NCI-H2227 treated with DMSO at 0.1 percent for 48 hours (cell line): ENCODE data around the gene C2orf81.
"Not testable (repeated sequence)": the region's sequence is repeated elsewhere in the genome, so short reads cannot be mapped to it uniquely, and the experiment has no call there.

Experiments used
- DNase-seq: peaks from one replicate; lab custom pipeline; 2025; lab: John Stamatoyannopoulos, UW

The C2orf81 gene

DNA sequence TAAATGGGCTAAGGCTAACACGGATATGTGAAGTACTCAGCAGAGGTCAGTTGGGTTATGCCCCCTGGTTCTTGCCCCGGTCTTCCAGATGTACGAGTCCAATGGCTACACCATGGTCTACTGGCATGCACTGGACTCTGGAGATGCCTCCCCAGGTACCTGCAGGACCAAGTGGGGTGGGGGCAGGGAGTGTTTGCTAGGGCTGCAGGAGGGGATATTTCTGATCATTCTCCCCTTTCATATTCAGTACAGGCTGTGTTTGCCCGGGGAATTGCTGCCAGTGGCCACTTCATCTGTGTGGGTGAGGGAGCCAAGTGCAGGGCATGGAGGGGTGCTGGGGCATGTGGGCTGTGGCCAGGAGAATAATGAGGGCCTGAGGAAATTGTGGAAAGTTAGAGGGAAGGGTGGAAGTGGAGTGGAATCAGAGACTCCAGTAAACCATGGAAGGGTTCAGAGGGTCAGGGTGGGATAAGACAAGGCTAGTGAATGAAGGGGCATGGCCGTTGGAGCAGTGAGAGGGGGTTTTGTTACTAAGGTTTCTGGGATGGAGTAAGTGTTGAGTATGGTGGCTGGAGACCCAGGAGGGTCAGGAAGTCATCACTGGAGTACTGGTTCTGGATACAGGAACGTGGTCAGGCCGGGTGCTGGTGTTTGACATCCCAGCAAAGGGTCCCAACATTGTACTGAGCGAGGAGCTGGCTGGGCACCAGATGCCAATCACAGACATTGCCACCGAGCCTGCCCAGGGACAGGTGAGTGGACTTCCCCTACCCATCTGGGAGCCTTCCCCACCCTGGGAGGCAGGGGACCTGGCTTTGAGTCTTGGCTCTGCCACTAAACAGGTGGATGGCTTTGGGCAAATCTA is 2.0 kb upstream of the C2orf81 start:
- DNase-seq = no peak

DNA sequence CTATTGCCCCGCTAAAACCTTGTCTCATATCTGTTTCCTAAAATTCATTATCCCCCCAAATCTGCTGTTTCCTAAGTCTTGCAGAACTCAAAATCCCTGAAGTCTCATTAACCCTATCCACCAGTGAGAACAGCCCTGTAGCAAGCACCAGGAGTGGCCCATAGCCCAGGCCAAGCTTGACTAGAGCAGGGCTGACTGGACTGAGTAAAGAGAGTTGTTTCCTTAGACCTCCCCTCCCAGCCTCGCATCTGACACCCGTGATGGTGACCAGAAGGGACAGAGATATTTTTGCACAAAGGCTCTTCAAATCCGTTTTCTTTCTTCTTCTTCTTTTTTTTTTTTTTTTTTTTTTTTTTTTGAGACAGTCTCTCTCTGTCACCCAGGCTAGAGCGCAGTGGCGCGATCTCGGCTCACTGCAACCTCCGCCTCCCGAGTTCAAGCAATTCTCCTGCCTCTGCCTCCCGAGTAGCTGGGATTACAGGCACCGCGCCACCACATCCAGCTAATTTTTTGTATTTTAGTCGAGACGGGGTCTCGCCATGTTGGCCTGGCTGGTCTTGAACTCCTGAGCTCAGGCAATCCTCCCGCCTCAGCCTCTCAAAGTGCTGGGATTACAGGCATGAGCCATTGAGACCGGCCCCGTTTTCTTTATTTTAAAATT is 846 bp downstream of the C2orf81 start:
- DNase-seq = not testable (repeated sequence)

GRCh38 chr2:74420006-74420405 is 1.4 kb downstream of the C2orf81 start:
- no peak for DNase-seq

DNA sequence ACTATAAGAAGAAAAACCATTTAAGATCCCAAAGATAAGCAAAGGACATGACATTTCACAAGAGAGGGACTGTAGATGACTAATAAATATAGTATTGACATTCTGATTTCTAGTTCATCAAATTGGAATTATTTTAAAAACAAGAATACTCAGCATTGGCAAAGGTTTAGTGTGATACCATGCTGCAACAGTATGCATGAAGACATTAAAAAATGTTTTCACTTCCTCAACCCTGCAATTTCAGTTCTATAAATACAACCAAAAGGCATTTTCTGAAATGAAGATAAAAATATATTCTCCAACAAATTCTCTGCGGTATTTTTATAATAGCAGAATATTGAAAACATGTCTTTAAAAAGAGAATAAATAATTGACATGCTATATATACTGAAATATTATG is 2.1 kb downstream of the C2orf81 start:
- no peak for DNase-seq

GRCh38 chr2:74418312-74418711 is 3.1 kb downstream of the C2orf81 start:
- DNase-seq = no peak

- no peak for DNase-seq
These were observed 3.7 kb downstream of the C2orf81 start for GRCh38 chr2:74417763-74418162.

GRCh38 chr2:74417197-74417596 is 4.2 kb downstream of the C2orf81 start:
- no peak for DNase-seq

DNA sequence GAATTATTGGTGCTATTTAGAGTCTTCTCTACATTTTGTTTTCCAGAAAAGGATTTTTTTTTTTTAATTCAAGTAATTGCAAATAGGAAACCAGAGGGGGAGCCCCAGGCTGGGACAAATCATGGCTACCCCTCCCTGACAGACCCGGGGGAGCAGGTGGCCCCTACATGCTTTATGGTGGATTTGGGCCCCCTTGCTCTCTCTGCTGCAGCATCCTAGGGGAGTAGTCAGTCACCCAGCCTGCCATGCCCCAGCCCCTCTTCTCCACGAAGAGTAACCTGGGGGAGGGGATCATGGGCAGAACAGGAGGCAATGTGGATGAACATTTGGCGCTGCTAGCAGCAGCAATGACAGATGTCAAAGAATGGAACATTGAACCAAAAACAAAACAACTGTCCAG is 4.6 kb downstream of the C2orf81 start:
- DNase-seq = no peak

GRCh38 chr2:74415762-74416395 is 5.5 kb downstream of the C2orf81 start:
- DNase-seq = no peak

DNA sequence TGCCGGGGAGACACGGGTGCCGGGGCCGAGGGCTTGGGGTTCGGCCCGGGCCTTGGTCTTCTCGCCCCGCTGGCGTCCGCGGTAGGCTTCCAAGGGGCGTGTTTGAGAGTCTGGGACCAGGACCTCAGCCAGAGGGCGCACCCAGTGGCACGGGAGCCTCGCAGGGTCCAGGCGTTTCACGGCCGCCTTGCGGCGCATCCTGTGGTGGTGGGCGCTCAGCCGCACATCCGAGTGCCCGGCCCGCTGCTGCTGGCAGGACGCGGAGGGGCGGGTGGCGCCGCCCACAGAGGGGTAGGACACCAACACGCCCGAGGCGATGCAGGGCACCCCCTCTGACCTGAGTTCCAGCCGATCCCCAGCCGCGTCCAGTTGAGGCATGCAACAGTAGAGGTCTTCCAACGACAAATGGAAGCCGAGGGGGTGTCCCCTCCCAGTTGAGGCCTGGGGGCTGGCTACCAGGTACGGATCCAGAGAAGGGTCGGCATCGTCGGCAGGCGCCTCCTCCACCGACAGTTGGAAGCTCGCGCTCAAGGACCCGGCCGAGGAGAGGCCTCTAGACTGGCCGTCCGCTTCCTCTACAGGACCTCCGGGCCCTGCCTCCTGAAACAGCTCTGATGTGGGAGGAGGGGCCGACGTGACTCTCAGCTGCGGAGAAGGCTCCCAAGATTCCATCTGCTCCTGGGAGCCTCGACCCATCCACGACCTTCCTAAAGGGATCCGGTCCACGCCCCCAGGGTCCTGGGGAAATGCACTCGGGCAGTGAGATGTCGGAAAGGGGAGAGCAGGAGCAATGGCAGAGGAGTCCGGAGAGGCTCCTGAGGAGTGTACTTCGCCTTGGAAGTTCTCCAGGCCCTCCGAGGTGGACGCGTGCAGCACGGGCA is 6.3 kb downstream of the C2orf81 start:
- no peak for DNase-seq

DNA sequence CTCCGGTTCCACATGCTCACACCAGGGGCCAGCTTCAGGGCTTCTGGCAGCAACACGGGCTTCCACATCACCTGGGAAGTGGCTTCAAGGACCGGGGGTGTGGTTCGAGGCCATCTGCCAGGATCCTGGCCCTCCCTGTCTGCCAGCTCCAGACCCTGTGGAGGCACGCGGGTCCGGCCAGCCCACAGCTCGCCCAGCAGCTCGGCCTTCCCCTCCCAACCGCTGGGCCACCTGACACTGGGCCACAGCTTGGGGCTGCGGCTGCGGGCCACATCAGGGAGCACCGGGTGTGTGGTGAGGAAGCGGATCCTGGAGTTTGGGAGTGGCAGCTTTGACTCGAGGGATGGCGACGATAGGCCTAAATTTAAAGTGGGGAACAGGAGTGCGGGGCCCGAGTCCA is 7.0 kb downstream of the C2orf81 start:
- DNase-seq = no peak

GRCh38 chr2:74413001-74413698 is 8.3 kb downstream of the C2orf81 start:
- no peak for DNase-seq

- DNase-seq = no peak
These were observed 13.7 kb downstream of the C2orf81 start for GRCh38 chr2:74407682-74408081.

DNA sequence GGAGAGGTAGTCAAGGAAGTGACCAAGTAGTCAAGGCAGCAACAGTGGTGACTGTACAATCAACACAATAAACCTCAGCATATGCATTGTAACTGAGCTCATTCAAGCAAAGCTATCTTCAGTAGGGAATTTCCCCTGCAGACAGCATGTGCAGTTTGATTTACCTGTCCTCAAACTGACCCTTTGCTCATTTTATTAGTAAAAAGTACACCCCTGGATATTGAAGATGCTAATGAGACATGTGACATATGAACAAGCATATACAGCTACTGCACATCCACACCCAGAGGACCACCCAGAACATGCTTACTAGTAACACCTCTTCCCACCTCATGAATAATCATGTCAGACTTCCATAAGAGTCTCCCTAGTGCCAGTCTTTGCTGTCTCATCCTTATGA is 15.4 kb downstream of the C2orf81 start:
- DNase-seq = no peak

DNA sequence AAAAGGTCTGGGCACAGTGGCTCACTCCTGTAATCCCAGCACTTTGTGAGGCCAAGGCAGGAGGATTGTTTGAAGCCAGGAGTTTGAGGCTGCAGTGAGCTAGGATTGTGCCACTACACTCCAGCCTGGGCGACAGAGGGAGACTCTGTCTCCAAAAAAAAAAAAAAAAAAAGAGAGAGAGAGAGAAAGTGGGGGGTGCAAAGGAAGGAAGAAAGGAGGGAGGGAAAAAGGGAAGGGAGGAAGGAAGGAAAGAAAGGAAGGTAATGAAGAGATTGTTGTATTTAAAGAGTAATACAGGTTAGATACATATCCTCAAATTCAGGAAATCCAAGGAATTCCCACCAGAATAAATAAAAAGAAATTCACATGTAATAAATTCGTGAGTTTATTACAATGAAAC is 19.5 kb downstream of the C2orf81 start:
- DNase-seq = no peak

DNA sequence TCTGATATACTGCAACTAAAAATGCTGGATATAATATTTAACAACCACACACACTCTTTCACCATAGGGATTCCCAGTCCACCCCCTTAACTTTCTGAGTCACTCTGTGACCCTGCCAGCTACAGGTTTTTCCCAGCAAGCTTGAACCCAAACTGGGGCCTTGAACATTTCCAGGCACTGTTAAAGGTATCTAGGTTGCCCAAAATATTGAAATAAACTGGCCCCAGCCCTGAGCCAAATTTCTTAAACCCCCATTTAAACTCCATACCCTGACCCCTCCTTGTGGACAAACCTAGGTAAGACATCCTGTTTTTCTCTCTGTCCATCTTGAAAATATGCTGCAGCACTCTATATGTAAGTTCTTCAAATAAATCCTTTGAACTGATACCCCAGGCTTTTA is 21.6 kb downstream of the C2orf81 start:
- no peak for DNase-seq

DNA sequence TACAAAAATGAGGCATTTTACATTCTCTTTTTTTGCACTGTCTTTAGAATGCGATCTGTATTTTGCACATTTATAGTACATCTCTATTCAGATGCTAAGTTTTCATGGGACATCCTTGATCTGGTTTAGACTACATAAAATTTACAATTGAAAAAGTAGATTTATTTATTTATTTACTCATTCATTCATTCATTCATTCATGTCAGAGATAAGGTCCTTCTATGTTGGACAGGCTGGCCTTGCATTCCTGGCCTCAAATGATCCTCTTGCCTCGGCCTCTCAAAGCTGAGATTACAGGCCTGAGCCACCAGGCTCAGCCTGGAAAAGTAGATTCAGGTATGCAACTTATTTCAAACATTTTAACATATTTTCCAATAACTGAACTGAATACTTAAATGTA is 25.3 kb downstream of the C2orf81 start:
- no peak for DNase-seq

DNA sequence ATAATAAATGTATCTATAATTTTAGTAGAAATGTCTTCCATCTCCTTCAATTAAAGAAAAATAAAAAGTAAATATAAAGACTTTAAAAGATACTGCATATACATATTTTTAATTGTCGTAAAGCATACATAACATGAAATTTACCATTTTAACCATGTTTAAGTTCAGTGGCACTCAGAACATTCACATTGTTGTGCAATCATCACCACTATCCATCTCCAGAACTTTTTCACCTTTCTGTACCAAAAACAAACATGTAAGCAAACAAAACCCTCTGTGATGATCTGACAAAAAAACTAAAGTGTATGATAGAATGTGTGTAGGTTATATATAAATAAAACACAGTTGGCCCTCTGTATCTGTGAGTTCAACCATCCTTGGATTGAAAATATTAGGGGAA is 27.9 kb downstream of the C2orf81 start:
- no peak for DNase-seq

DNA sequence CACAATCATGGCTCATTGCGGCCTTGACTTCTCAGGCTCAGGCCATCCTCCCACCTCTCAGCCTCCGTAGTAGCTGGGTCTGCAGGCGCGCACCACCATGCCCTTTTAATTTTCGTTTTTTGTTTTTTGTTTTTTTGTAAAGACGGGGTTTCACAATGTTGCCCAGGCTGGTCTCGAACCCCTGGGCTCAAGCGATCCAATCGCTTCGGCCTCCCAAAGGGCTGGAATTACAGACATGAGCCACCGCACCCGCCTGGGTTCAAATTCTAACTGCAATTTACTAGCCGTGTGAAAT is 29.0 kb downstream of the C2orf81 start:
- no peak for DNase-seq

- DNase-seq = peak; percentile 92
These were observed 29.6 kb downstream of the C2orf81 start for GRCh38 chr2:74391580-74392448.

DNA sequence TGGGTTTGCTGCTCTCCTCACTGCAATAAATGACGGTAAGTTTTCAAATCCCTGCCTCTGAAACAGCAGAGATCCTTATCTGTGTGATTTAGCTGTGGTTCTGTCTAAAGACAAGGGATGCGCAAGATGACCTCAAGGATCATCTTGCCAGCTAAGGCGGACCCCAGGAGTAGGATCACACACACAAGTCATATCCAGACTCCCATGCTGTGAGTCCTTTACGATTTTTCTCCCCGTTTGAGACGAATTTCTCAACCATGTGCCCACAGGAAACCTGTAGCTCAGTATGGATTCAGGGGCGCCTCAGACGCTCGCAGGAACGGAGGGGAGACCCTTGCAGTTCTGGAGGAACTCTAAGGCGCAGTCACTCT is 30.2 kb downstream of the C2orf81 start:
- DNase-seq = peak; percentile 43
